DOHH2 (cell line): ENCODE results near the gene TRIM37.

Experiments used
- H3F3A ChIP-seq: fragments of 200-600 bp; sonication (generic), shearing (Covaris generic); 2 replicates; pipeline ENCODE4 v1.6.0; 2016; ENCODE audit warnings: antibody characterized with exemption, mild to moderate bottlenecking; ENCODE audit not compliant: control insufficient read depth, insufficient read depth
- H3K27ac ChIP-seq: fragments of 200-600 bp; sonication (generic); 2 replicates; pipeline ENCODE4 v1.5.1; 2014; ENCODE audit warnings: low read depth, mild to moderate bottlenecking, low read length, moderate library complexity
- H3K27me3 ChIP-seq: fragments of 200-600 bp; sonication (generic); 2 replicates; pipeline ENCODE4 v1.6.1; 2014; ENCODE audit warnings: mild to moderate bottlenecking, low read length, mixed read lengths; ENCODE audit not compliant: control insufficient read depth
- H3K36me3 ChIP-seq: fragments of 200-600 bp; sonication (generic); 2 replicates; pipeline ENCODE4 v1.6.1; 2014; ENCODE audit warnings: mild to moderate bottlenecking, low read length, moderate library complexity, mixed read lengths; ENCODE audit not compliant: control insufficient read depth
- H3K4me1 ChIP-seq: fragments of 200-600 bp; sonication (generic); 2 replicates; pipeline ENCODE4 v1.6.1; 2014; ENCODE audit warnings: mild to moderate bottlenecking, low read length, mixed read lengths; ENCODE audit not compliant: control insufficient read depth
- H3K4me2 ChIP-seq: fragments of 200-600 bp; sonication (generic); 2 replicates; pipeline ENCODE4 v1.6.0; 2014; ENCODE audit warnings: mild to moderate bottlenecking, low read length, moderate library complexity
- H3K4me3 ChIP-seq: fragments of 200-600 bp; sonication (generic); 2 replicates; pipeline ENCODE4 v1.5.1; 2014; ENCODE audit warnings: mild to moderate bottlenecking, low read length, mixed read lengths
- H3K79me2 ChIP-seq: fragments of 200-600 bp; sonication (generic); 2 replicates; pipeline ENCODE4 v1.6.1; 2014; ENCODE audit warnings: mild to moderate bottlenecking, low read length, mixed read lengths; ENCODE audit not compliant: control insufficient read depth
- H3K9me2 ChIP-seq: fragments of 200-600 bp; sonication (generic); replicated peaks from 2 replicates; pipeline ENCODE4 v1.6.1; 2014; ENCODE audit warnings: mild to moderate bottlenecking, low read length, mixed read lengths; ENCODE audit not compliant: control insufficient read depth
- H3K9me3 ChIP-seq: fragments of 200-600 bp; sonication (generic); 2 replicates; pipeline ENCODE4 v1.6.1; 2014; ENCODE audit warnings: antibody characterized with exemption, low read length, mixed read lengths; ENCODE audit not compliant: control insufficient read depth, insufficient read depth
- H4K20me1 ChIP-seq: fragments of 200-600 bp; sonication (generic); 2 replicates; pipeline ENCODE4 v1.6.0; 2014; ENCODE audit warnings: low read depth, mild to moderate bottlenecking, antibody characterized with exemption, low read length, moderate library complexity; ENCODE audit not compliant: control insufficient read depth, insufficient read depth
- EZH2phosphoT487 ChIP-seq: fragments of 200-600 bp; sonication (generic); IDR thresholded peaks from 2 replicates; pipeline ENCODE4 v1.6.1; 2017; ENCODE audit warnings: borderline replicate concordance, mild to moderate bottlenecking, antibody characterized with exemption, low read length, moderate library complexity, mixed read lengths
- TF ChIP-seq, protein P1 (sequence below): fragments of 200-600 bp; sonication (generic); IDR thresholded peaks from one replicate; pipeline ENCODE4 v1.5.1; 2014; ENCODE audit warnings: antibody characterized with exemption, mild to moderate bottlenecking, low read depth, low read length; ENCODE audit not compliant: poor library complexity, severe bottlenecking

Gene TRIM37

GRCh38 chr17:59154721-59155438 lies 48.2 kb upstream of the TRIM37 start, which contains the start of gene SKA2:
SKA2 (minus strand) TSS chr17:59155186; CDS start chr17:59155163, 23 bp downstream.
- Histone ChIP-seq H4K20me1 (no peaks in the 10 kb centered on the region), H3F3A (no peaks in the 10 kb centered on the region), H3K27ac (peak within 1 kb of the TSS; percentile 73), H3K36me3 (peaks cover 64% of the 10 kb centered on the region), H3K4me3 (peak within 1 kb of the TSS; percentile 87), H3K4me2 (peak within 1 kb of the TSS; percentile 77), H3K79me2 (peaks cover 94% of the 10 kb centered on the region), H3K9me3 (no peaks in the 10 kb centered on the region), H3K27me3 (no peaks in the 10 kb centered on the region), H3K9me2 (no peaks in the 10 kb centered on the region), H3K4me1 (peaks cover 62% of the 10 kb centered on the region)
- TF ChIP-seq, protein P1, sequence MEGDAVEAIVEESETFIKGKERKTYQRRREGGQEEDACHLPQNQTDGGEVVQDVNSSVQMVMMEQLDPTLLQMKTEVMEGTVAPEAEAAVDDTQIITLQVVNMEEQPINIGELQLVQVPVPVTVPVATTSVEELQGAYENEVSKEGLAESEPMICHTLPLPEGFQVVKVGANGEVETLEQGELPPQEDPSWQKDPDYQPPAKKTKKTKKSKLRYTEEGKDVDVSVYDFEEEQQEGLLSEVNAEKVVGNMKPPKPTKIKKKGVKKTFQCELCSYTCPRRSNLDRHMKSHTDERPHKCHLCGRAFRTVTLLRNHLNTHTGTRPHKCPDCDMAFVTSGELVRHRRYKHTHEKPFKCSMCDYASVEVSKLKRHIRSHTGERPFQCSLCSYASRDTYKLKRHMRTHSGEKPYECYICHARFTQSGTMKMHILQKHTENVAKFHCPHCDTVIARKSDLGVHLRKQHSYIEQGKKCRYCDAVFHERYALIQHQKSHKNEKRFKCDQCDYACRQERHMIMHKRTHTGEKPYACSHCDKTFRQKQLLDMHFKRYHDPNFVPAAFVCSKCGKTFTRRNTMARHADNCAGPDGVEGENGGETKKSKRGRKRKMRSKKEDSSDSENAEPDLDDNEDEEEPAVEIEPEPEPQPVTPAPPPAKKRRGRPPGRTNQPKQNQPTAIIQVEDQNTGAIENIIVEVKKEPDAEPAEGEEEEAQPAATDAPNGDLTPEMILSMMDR: no peak
- no peak for TF ChIP-seq EZH2phosphoT487

GRCh38 chr17:59154292-59154720 lies 47.6 kb upstream of the TRIM37 start:
- TF ChIP-seq, protein P1: no peak
- TF ChIP-seq EZH2phosphoT487: no peak
- Histone ChIP-seq H3K79me2 (peaks cover 94% of the 10 kb centered on the region), H3F3A (no peaks in the 10 kb centered on the region), H3K27ac (peak overlapping the region; percentile 73), H4K20me1 (no peaks in the 10 kb centered on the region), H3K9me2 (no peaks in the 10 kb centered on the region), H3K36me3 (peaks cover 63% of the 10 kb centered on the region), H3K27me3 (no peaks in the 10 kb centered on the region), H3K9me3 (no peaks in the 10 kb centered on the region), H3K4me2 (peak overlapping the region; percentile 52), H3K4me1 (peaks cover 59% of the 10 kb centered on the region), H3K4me3 (peak overlapping the region; percentile 87)

- Histone ChIP-seq H3K4me2 (peak overlapping the region; percentile 52), H3K4me1 (peaks cover 45% of the 10 kb centered on the region), H3K36me3 (peaks cover 56% of the 10 kb centered on the region), H3K9me3 (no peaks in the 10 kb centered on the region), H3F3A (no peaks in the 10 kb centered on the region), H3K27ac (no peak overlapping the region), H3K4me3 (peak overlapping the region; percentile 87), H4K20me1 (0 out of 2 replicates have a peak, but pooled peaks cover 4% of the 10 kb centered on the region), H3K9me2 (no peaks in the 10 kb centered on the region), H3K27me3 (no peaks in the 10 kb centered on the region), H3K79me2 (peaks cover 94% of the 10 kb centered on the region)
- TF ChIP-seq, protein P1: no peak
- TF ChIP-seq EZH2phosphoT487: no peak
These were observed 46.2 kb upstream of the TRIM37 start for GRCh38 chr17:59152925-59153324.
